NCI-H2227 (cell line): ENCODE data around the gene FBXO47.
"Not testable (repeated sequence)": the region's sequence is repeated elsewhere in the genome, so short reads cannot be mapped to it uniquely, and the experiment has no call there.

ENCODE experiments used
- DNase-seq: peaks from one replicate; lab custom pipeline; 2025; ENCODE audit not compliant: unreplicated experiment; lab: John Stamatoyannopoulos, UW

The FBXO47 gene

DNA sequence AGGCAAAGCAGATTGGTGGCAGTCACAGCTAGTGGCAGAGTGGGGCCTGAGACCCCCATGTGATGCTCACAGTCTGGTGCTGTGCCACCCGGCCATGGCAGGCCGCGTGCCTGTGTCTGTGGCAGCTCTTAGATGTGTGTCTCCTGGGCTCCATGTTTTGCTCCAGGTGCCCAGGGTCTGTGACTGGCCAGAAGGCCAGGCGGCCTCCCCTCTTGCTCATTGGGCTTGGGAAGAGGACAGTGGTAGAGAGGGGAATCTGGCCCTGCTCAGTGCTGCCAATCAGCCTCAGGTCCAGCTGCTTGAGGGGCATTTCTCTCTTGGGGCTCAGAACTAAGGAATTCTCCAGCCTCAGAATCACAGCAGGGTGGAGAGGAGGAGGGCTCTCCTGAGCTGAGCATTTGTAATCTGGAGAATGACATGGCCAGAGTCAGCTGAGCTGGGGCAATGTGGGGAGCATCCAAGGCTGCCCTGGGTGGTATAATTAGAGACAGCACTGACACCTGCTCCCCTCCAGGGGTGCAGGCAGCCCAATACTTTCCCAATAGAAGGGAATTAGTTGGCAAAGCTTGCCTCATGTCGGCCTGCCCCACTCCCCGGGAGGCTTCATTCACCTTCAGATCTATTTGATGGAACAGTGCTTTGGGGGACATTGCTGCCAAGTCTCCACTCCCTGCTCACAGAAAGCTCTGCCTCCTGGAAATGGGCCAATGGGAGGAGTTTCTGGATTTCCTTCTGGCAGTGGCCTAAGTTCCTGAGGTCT is 44.5 kb downstream of the FBXO47 start:
- peak; percentile 70 for DNase-seq

DNA sequence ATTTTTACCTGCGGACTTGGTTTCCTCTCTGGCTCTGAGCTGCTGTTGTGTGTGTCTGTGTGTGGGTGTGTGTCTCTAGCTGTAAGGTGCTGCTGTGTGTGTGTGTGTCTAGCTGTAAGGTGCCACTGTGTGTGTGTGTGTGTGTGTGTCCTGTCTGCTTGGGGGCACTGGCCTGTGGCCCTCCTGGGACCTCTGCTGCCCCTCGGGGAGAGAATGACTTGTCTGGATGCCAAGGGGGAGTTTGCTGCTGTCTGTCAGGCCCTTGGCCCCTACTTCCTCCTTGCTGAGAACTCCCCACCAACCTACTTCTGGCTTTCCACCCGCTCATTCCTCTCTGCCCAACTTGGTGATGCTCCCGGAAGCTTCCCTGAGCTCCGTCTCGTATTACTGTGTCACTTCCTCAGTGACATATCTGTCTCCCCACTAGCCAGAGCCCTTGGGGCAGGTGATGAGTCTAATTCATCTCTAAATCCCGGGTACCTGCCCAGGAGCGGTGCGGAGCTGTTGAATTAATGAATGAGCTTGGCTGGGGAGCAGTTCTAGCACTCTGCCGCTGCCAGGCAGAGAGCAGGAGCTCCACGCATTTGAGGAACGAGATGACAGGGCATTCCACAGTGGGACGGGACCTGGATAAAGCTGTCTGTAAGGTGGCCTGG is 45.3 kb downstream of the FBXO47 start:
- no peak for DNase-seq

DNA sequence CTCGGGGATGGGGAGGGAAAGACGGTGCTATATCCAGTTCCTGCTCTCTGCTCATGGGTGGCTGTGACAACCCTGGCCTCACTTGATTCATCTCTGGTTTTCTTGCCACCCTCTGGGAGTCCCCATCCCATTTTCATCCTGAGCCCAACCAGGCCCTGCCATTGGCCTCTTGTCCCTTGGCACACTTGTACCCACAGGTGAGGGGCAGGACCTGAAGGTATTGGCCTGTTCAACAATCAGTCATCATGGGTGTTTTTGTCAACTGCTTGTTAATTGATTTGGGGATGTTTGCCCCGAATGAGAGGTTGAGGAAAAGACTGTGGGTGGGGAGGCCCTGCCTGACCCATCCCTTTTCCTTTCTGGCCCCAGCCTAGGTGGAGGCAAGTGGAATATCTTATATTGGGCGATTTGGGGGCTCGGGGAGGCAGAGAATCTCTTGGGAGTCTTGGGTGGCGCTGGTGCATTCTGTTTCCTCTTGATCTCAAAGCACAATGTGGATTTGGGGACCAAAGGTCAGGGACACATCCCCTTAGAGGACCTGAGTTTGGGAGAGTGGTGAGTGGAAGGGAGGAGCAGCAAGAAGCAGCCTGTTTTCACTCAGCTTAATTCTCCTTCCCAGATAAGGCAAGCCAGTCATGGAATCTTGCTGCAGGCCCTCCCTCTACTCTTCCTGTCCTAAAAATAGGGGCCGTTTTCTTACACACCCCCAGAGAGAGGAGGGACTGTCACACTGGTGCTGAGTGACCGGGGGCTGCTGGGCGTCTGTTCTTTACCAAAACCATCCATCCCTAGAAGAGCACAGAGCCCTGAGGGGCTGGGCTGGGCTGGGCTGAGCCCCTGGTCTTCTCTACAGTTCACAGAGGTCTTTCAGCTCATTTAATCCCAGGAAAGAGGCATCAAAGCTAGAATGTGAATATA is 46.6 kb downstream of the FBXO47 start:
- no peak for DNase-seq

DNA sequence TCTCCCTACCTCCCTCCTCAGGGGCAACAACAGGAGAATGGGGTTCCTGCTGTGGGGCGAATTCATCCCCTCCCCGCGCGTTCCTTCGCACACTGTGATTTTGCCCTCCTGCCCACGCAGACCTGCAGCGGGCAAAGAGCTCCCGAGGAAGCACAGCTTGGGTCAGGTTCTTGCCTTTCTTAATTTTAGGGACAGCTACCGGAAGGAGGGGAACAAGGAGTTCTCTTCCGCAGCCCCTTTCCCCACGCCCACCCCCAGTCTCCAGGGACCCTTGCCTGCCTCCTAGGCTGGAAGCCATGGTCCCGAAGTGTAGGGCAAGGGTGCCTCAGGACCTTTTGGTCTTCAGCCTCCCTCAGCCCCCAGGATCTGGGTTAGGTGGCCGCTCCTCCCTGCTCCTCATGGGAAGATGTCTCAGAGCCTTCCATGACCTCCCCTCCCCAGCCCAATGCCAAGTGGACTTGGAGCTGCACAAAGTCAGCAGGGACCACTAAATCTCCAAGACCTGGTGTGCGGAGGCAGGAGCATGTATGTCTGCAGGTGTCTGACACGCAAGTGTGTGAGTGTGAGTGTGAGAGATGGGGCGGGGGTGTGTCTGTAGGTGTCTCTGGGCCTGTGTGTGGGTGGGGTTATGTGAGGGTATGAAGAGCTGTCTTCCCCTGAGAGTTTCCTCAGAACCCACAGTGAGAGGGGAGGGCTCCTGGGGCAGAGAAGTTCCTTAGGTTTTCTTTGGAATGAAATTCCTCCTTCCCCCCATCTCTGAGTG is 47.7 kb downstream of the FBXO47 start:
- DNase-seq, result no peak

DNA sequence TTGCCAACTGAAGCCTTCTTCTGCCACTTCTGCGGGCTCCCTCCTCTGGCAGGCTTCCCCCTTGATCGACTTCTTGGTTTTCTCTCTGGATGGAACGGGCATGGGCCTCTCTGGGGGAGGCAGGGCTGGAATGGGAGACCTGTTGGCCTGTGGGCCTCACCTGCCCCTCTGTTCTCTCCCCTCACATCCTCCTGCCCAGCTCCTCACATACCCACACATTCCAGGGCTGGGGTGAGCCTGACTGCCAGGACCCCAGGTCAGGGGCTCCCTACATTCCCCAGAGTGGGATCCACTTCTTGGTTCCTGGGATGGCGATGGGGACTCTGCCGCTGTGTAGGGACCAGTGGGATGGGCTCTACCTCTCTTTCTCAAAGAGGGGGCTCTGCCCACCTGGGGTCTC is 48.3 kb downstream of the FBXO47 start:
- no peak for DNase-seq

DNA sequence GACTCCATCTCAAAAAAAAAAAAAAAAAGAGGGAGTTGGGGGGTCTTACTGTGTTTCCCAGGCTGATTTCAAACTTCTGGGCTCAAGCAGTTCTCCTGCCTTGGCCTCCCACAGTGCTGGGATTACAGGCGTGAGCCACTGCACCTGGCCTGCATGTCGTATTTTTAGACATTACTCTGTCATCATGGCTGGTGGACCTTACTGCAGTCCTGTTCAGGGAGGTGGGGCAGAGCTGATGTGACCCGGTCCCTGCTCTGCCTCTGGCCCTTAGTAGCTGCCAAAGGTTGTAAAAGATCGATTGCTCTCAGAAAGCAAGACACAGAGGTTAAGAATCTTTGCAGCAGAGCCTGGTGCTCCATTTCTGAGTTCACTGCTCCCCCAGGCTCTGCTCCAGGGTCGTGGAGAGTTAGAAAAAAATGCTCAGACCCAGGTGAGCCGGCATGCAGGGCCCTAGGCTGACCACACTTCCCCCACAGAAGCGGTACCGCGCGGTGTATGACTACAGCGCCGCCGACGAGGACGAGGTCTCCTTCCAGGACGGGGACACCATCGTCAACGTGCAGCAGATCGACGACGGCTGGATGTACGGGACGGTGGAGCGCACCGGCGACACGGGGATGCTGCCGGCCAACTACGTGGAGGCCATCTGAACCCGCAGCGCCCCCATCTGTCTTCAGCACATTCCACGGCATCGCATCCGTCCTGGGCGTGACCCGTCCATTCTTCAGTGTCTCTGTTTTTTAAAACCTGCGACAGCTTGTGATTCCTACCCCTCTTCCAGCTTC is 48.9 kb downstream of the FBXO47 start:
- no peak for DNase-seq

DNA sequence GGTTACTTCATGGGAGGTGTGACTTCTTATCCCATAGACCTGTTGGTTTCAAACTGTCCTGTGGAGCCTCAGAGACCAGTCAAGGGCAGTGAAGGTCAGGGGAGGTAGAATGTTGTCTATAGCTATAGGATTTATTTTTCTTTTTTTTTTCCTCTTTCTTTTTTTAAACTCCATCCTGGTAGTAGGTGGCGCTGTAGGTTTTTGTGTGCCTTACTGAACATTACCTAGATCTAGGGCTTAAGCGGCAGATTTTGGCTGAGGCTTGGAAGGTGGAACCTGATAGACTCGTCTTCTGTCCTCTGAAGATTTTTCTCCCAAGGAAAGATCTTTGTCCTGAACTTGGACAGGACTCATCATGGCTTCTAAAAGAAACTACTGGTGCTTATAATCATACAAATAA is 49.9 kb downstream of the FBXO47 start:
- DNase-seq, result no peak

DNA sequence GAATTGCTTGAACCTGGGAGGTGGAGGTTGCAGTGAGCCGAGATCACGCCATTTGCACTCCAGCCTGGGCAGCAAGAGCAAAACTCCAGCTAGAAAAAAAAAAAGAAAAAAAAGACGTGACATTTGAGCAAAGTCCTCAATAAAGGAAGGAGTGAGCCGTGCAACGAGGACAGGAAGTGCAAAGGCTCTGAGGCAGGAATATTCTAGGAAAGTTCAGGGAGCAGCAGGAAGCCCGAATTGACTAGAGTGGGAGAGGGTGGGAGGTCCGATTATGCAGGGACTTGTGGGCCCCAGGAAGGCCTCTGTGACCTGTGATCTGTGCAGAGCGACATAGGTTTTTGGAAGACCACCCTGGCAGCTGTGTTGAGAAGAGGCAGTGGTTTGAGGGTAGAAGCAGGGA is 50.4 kb downstream of the FBXO47 start:
- no peak for DNase-seq

DNA sequence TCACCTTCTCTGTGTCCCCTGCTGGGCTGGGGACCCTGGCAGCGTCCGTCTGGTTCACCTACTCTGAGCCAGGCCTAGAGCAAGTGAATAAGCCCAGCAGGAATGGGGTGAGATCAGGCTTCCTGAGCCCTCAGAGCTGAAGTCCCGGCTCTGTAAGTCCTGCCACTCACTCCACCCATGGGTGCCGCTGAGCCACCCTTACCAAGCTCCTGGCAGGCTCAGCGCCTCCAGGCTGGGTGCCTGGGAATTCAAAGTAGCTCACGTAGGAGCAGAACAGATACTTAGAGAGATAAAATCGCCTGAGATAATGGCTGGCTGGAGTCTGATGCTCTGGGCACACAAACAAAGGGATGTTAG is 51.6 kb downstream of the FBXO47 start:
- DNase-seq, result no peak

DNA sequence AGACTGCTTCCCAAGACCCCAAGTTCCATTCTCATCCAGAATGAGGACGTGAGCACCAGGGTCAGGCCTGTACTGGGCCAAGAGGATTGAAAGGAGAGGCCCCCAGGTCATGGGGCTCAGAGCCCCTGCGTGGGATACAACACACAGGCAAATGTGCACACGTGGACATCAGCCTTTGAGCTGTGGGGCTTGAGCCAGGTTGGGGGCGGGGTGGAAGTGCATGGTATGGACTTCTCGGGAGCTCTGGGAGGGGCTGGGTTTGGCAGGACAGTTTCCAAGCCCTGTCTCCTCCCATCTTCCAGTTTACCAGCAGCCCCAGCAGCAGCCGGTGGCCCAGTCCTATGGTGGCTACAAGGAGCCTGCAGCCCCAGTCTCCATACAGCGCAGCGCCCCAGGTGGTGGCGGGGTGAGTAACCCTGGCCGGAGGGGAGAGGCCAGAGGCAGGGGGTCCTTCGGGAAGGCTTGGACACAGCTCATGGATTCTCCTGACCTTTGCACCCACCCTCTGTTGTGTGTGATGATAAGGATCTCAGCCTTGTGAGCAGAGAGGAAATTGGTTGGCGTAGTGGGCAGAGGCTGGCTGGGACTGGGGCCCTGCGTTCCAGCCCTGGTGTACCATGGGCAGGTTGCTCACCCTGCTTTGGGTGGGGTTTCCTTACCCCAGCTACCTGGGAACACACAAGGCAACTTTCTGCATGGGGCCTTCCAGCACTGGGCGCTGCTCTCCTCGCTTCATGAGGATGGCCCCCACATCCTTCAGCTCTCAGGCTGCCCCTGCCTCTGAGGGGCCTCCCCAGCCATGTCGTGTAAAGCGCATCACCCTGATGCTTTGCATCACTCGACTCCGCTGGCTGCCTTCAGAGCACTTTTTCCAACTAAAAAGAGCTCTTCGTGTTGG is 52.2 kb downstream of the FBXO47 start:
- no peak for DNase-seq

DNA sequence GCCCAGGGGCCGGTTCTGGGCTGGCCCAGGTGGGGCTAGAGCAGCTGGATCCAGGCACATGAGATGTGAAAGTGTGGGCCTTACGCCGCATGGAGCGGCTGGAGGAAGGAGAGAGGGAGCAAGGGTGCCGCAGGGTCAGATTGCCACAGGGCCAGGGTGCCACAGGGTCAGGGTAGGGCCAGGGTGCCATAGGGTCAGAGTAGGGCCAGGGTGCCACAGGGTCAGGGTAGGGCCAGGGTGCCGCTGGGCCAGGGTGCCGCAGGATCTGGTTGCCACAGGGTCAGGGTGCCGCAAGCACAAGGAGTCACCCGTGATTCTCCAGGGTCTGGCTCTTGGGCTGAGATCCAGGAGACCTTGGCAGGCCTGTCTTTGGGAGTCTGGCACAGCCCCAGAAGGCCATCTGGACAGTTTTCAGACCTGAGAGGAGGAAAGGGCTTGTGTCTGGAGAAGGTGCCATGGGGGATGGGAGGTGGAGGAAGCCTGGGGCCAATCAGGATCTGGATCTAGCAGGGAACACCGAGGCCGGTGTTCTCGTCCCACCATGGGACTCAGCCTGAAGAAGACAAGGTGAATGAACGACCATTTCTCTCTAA is 54.9 kb downstream of the FBXO47 start:
- DNase-seq, result no peak

DNA sequence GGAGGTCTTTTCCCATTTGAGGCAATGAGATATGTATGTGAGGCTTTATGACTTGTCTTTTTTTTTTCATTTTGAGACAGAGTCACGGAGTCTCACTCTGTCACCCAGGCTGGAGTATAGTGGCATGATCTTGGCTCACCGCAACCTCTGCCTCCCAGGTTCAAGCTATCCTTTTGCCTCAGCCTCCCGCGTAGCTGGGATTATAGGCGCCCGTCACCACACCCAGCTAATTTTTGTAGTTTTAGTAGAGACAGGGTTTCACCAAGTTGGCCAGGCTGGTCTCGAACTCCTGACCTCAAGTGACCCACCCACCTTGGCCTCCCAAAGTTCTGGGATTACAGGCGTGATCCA is 55.5 kb downstream of the FBXO47 start:
- not testable (repeated sequence) for DNase-seq

DNA sequence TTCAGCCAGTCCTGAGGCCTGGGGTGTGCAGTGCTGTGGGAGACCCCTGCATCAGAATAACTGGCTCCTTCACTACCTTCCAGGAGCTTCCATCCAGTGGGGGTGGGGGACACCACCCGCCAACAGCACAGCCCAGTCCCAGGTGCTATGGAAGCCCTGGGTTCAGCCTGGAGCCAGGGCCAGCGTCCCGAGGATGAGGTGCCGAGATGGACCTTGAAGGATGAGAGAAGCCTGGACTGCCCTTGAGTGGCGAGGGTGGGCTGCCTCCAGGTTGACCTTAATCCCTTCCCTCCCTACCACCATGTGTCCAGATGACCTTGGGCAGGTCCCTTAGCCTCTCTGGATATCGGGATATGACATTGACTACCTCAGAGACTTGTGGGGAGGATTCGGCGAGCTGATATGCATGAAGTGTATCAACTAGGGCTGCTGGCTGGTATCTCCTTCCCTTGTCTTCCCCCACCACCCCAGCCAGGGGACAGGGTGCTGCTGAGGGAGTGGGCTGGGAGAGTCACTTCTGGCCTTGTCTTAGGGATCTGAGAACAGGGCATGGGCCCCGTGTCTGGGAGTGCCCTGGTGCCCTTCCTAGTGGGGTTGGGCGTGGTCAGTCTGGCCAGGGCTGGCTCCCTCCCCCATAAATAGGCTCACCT is 56.0 kb downstream of the FBXO47 start:
- DNase-seq, result no peak

DNA sequence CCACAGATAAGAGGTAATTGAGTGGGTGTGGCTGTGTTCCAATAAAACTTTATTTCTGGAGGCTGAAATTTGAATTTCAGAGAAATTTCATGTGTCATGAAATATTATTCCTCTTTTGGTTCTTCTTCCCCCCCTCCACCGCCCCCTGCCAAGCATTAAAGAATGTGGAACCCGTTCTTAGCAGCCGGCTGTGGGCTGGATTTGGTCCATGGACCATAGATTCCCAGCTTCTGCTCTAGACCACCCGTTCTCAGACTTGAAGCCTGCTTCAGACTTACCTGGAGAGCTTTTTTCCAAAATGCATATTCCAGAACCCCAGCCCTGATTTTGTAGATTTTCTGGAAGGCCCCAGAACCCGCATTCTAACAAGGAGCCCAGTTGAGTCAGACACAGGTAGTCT is 56.9 kb downstream of the FBXO47 start:
- DNase-seq, result no peak

DNA sequence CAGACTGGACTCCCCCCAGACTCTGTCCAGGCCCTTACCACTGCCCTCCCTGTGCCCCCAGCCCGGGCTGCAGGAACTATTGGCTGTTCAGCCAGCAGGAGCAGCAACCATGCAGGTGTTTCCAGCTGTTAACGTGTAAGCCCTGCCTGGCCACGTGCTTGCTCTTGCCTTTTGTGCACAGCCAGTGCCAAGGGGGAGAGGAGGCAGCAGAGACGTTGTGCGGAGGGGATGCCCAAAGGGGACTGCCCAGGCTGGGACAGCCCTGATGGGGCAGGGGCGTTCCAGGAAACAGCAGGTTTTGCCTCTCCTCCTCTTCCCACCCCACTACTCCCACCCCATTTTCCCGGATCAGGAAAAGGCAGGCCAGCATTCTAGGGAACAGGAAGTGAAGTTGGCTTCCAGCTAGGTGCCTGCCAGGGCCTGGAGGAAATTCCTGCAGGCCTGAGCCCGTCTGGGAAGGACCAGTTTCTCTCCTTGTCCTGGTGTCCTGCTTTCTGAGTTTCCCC is 58.5 kb downstream of the FBXO47 start:
- no peak for DNase-seq

DNA sequence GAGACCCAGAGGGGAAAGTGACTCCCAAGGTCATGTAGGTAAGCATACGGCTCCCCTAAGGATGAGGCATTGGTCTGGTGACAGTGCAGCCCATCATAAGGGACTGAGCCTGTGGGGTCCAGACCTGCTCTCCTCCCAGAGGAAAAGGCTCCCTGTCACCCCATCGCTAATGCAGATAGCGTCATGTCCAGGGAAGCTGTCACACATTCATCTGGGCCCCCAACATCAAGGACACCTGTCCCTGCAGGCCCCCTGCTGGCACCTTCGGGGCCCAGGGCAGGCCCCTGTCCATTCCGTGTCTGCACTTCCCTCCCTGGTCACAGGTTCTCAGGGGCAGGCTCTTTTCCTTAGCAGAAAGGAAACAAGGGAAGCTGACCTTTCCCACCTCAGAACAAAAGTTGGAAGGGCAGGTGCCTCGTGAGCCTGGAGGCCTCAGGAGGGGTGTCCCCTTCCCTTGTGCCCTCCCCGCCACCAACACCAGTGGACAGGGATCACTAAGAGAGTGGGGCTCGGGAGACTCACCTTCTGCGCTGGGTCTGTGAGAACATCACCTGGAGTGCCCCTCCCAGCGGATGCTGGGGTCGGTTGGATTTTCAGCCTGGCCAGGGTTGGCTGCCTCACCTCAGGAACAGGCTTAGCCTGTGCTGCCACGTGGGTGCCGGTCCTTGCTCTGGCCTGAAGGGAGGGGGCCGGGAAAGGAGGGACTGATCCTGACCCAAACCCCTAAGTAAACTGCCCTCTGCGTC is 59.1 kb downstream of the FBXO47 start:
- no peak for DNase-seq

DNA sequence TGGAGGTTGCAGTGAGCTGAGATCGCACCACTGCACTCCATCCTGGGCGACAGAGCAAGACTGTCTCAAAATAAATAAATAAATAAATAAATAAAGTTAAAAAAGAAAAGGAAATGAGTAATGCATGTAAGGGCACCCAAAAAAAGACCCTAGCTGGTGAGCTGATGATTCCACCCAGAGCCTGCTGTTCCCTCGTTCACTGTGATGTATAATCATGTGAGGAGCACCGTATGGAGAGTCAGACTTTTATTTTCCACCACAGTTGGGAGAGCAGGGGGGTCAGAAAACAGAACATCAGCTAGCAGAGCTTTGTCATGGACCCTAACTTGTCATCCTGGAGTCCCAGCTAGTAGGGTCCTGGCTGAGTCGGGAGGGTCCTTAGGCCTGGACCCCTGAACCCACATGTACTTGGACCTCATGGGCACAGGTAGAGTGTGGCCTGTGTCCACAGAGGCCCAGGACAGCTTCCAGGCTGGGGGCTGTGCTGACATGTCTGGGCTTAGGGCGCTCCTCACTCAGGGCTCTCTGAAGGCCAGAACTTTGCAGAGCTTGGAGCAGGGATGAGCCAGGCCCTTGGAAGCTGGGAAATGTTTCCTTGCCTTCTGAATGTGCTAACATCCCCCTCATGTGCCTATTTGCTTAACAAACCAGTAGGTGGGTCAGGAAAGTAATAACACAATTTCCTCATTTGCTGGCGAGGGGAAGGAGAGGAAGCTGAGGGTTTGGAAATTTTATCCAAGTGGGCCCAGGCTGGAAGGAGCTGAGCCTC is 60.6 kb downstream of the FBXO47 start:
- no peak for DNase-seq
